SK-N-SH (cell line): ENCODE data around the gene YTHDC2. TPM values are rescaled to one million over a fixed set of nuclear protein-coding genes. Genes with fewer than 3 reads are reported as not detected.

Source experiments
- CTCF ChIA-PET: fragments of 300-600, 350-600 bp; formaldehyde crosslinking; extraction: SDS; loops from one replicate; lab custom pipeline; 2021; lab: Yijun Ruan, JAX
- POLR2A ChIA-PET: fragments of 350-600 bp; sonication (Branson Sonifier 250); formaldehyde crosslinking; extraction: SDS; loops from one replicate; lab custom pipeline; 2020; ENCODE audit warnings: antibody characterized with exemption, inconsistent platforms; lab: Yijun Ruan, JAX
- DNase-seq: peaks from one replicate; pipeline ENCODE4 v3.0.0; 2012
- H2AFZ ChIP-seq: fragments of 200-600 bp; sonication (generic); 2 replicates; pipeline ENCODE4 v1.8.1; 2016; ENCODE audit warnings: antibody characterized with exemption, mild to moderate bottlenecking, low read depth
- H3F3A ChIP-seq: fragments of 200-600 bp; sonication (generic); replicated peaks from 2 replicates; pipeline ENCODE3; 2016; ENCODE audit warnings: antibody characterized with exemption, mild to moderate bottlenecking; ENCODE audit not compliant: insufficient read depth
- H3K27ac ChIP-seq, 2 experiments: fragments of 200-500 bp in 1 of 2; fragments of 200-600 bp in 1 of 2; sonication (Bioruptor generic) in 1 of 2; sonication (generic), shearing (Covaris generic) in 1 of 2; 2 replicates each; pipeline versions ENCODE4 v1.5.1 to v1.6.1; 2014 to 2016; ENCODE audit warnings: low read depth in 2 of 2, inconsistent platforms in 1 of 2, low read length in 1 of 2, mild to moderate bottlenecking in 1 of 2, mixed read lengths in 1 of 2
- H3K27me3 ChIP-seq: fragments of 200-600 bp; sonication (generic), shearing (Covaris generic); 2 replicates; pipeline ENCODE4 v1.6.1; 2016; ENCODE audit warnings: mixed run types; ENCODE audit not compliant: insufficient read depth
- H3K36me3 ChIP-seq, 2 experiments: fragments of 200-500 bp in 1 of 2; fragments of 200-600 bp in 1 of 2; sonication (Bioruptor generic) in 1 of 2; sonication (generic) in 1 of 2; replicated peaks in 1 of 2; 2 replicates each; pipeline versions ENCODE3 to v1.5.1; 2014 to 2016; ENCODE audit warnings: low read length in 1 of 2, mild to moderate bottlenecking in 1 of 2; ENCODE audit not compliant: insufficient read depth in 2 of 2, control insufficient read depth in 1 of 2
- H3K4me1 ChIP-seq, 2 experiments: fragments of 200-500 bp in 1 of 2; fragments of 200-600 bp in 1 of 2; sonication (Bioruptor generic) in 1 of 2; sonication (generic), shearing (Covaris generic) in 1 of 2; 2 replicates each; pipeline versions ENCODE4 v1.5.1 to v1.6.1; 2014 to 2016; ENCODE audit warnings: low read depth in 1 of 2, low read length in 1 of 2, mixed run types in 1 of 2; ENCODE audit not compliant: insufficient read depth in 2 of 2, control insufficient read depth in 1 of 2
- H3K4me2 ChIP-seq: fragments of 200-600 bp; sonication (generic), shearing (Covaris generic); 2 replicates; pipeline ENCODE4 v1.6.1; 2017; ENCODE audit warnings: mixed run types
- H3K4me3 ChIP-seq, 2 experiments: fragments of 200-500 bp in 1 of 2; fragments of 200-600 bp in 1 of 2; sonication (Bioruptor generic) in 1 of 2; sonication (generic), shearing (Covaris generic) in 1 of 2; 2 replicates each; pipeline versions ENCODE4 v1.5.1 to v1.8.1; 2014 to 2016; ENCODE audit warnings: low read depth in 2 of 2, inconsistent platforms in 1 of 2, low read length in 1 of 2, mild to moderate bottlenecking in 1 of 2, mixed read lengths in 1 of 2, moderate library complexity in 1 of 2
- H3K79me2 ChIP-seq: fragments of 200-600 bp; sonication (generic); 2 replicates; pipeline ENCODE4 v1.8.1; 2017; ENCODE audit warnings: mild to moderate bottlenecking; ENCODE audit not compliant: insufficient read depth
- H3K9ac ChIP-seq: fragments of 200-600 bp; sonication (generic); 2 replicates; pipeline ENCODE4 v1.6.1; 2017; ENCODE audit warnings: mixed run types
- H3K9me2 ChIP-seq: fragments of 200-600 bp; sonication (generic); 2 replicates; pipeline ENCODE4 v1.6.1; 2017; ENCODE audit warnings: mixed run types
- H3K9me3 ChIP-seq: fragments of 200-600 bp; sonication (generic); 2 replicates; pipeline ENCODE4 v1.6.1; 2017; ENCODE audit warnings: mixed run types, mild to moderate bottlenecking, moderate library complexity
- H4K20me1 ChIP-seq: fragments of 200-600 bp; sonication (generic); 2 replicates; pipeline ENCODE4 v1.6.1; 2017; ENCODE audit warnings: mild to moderate bottlenecking, mixed run types; ENCODE audit not compliant: insufficient read depth
- CHD2 ChIP-seq: fragments of 150-350 bp; IDR thresholded peaks from 2 replicates; pipeline ENCODE4 v1.6.1; 2018; ENCODE audit warnings: low read length; ENCODE audit not compliant: partially characterized antibody
- EZH2phosphoT487 ChIP-seq: fragments of 200-600 bp; sonication (generic); IDR thresholded peaks from 2 replicates; pipeline ENCODE4 v1.6.1; 2017; ENCODE audit warnings: low read depth, mixed run types, mild to moderate bottlenecking, antibody characterized with exemption, moderate library complexity, borderline replicate concordance
- GABPA ChIP-seq: IDR thresholded peaks from 2 replicates; pipeline ENCODE4 v1.4.0; 2012; ENCODE audit warnings: low read depth, mild to moderate bottlenecking
- MXI1 ChIP-seq: IDR thresholded peaks from 2 replicates; pipeline ENCODE4 v1.6.1; 2012; ENCODE audit warnings: mild to moderate bottlenecking, low read depth, low read length, improper control_type of control experiment
- RFX5 ChIP-seq: IDR thresholded peaks from 2 replicates; pipeline ENCODE4 v1.6.1; 2012; ENCODE audit warnings: mild to moderate bottlenecking, improper control_type of control experiment, low read length
- SIN3A ChIP-seq: IDR thresholded peaks from 2 replicates; pipeline ENCODE4 v1.6.1; 2012; ENCODE audit warnings: low read depth, mild to moderate bottlenecking, low read length, moderate library complexity, borderline replicate concordance
- SMC3 ChIP-seq: IDR thresholded peaks from 2 replicates; pipeline ENCODE4 v1.6.1; 2012; ENCODE audit warnings: low read depth, low read length, improper control_type of control experiment
- TAF1 ChIP-seq: IDR thresholded peaks from 2 replicates; pipeline ENCODE4 v1.6.1; 2012; ENCODE audit warnings: low read depth, mild to moderate bottlenecking, low read length, moderate library complexity, borderline replicate concordance
- TEAD4 ChIP-seq: IDR thresholded peaks from 2 replicates; pipeline ENCODE4 v1.4.0; 2012; ENCODE audit warnings: mild to moderate bottlenecking, borderline replicate concordance; ENCODE audit not compliant: insufficient read depth
- WGBS: methylation state at CpG from one replicate; pipeline ENCODE4 v1.1.6; 2017; ENCODE audit warnings: low lambda C conversion rate; 5-methylcytosine and 5-hydroxymethylcytosine counted together
- polyA plus RNA-seq, 3 experiments: library from polyadenylated mRNA; depleted of rRNA; stranded (reverse); fragments of >200 nt; gene quantifications; 2 replicates each; pipeline ENCODE4 v1.2.3, GENCODE V29; 2012
- TF ChIP-seq, protein P1 (sequence below): IDR thresholded peaks from 2 replicates; pipeline ENCODE4 v1.4.0; 2012; ENCODE audit warnings: low read depth, borderline replicate concordance

Gene YTHDC2
- polyA plus RNA-seq, 1 of the 3 experiments (the other 2 are of a cell fraction), result 3.5 TPM

GRCh38 chr5:113513384-113514288 is at the start of gene YTHDC2 (continued):
- no peak for TF ChIP-seq GABPA
- TF ChIP-seq CHD2, result peak; percentile 37
- TF ChIP-seq, protein P1, sequence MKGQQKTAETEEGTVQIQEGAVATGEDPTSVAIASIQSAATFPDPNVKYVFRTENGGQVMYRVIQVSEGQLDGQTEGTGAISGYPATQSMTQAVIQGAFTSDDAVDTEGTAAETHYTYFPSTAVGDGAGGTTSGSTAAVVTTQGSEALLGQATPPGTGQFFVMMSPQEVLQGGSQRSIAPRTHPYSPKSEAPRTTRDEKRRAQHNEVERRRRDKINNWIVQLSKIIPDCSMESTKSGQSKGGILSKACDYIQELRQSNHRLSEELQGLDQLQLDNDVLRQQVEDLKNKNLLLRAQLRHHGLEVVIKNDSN, result 0 out of 2 replicates have a peak, but pooled peaks have one; percentile 23
- TF ChIP-seq SIN3A, result 0 out of 2 replicates have a peak, but pooled peaks have one; percentile 30
- TF ChIP-seq EZH2phosphoT487, result no peak
- TF ChIP-seq MXI1, result peak; percentile 54
- TF ChIP-seq RFX5, result 0 out of 2 replicates have a peak, but pooled peaks have one; percentile 24
- TF ChIP-seq TEAD4, result no peak
- peak; percentile 93 for TF ChIP-seq TAF1
- TF ChIP-seq, all 33 proteins: peak for 15

DNA sequence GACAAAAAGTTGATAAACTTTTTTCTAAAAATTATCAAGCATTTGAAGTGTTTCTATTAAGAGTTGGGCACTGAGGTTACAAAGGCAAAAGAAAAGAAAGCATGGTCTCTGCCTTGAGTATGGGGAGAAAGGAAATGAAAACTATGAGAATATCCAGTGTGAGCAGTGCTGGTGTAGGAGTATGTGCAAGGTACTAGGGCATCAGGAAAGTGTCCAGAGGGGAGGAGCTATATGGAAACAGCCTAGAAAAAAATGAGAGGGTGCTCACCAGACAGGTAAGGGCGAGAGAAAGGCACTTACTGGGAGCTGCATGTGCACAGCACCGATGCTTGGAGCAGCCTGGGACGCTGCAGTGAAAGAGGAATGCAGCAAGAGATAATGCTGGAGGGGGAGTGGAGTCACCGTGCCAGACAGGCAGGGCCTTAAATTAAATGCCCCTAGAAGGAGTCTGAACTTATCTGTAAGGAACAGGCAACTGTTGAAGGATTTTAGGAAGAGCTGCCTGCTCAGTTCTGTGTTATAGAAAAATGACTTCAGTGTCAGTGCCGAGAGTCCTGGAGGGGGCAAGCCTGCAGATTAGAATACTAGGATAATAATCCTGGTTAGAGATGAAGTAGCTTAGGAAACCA is 39.3 kb upstream of the YTHDC2 start:
- POLR2A ChIA-PET, result no interaction called here

More for the DNA sequence above, 39.3 kb upstream of the YTHDC2 start:
- Histone ChIP-seq H3K9me3 (no peaks in the 10 kb centered on the region), H4K20me1 (no peaks in the 10 kb centered on the region), H3K4me3 (no peak overlapping the region), H3K4me1 (no peaks in the 10 kb centered on the region), H3K79me2 (no peaks in the 10 kb centered on the region), H3K4me2 (no peak overlapping the region), H3K36me3 (no peaks in the 10 kb centered on the region), H3F3A (no peaks in the 10 kb centered on the region), H3K9ac (no peak overlapping the region), H3K27me3 (no peaks in the 10 kb centered on the region), H3K27ac (no peak overlapping the region), H2AFZ (no peak overlapping the region), H3K9me2 (no peaks in the 10 kb centered on the region)
- 46% methylated on average over 5 of the region's 5 CpGs for WGBS
- DNase-seq, result no peak
- CTCF ChIA-PET, result interaction anchor here (0.9 to 1.4 kb wide), 5 partner anchors 11 to 36 kb away, joined by 3 to 4 read pairs (median 3); partner anchors contain the start of gene MCC
- TF ChIP-seq, protein P1, result no peak
- TF ChIP-seq SMC3 (no peak), MXI1 (no peak), RFX5 (no peak)
